Measurements from ENCODE around the gene C16orf89.

The C16orf89 gene

DNA sequence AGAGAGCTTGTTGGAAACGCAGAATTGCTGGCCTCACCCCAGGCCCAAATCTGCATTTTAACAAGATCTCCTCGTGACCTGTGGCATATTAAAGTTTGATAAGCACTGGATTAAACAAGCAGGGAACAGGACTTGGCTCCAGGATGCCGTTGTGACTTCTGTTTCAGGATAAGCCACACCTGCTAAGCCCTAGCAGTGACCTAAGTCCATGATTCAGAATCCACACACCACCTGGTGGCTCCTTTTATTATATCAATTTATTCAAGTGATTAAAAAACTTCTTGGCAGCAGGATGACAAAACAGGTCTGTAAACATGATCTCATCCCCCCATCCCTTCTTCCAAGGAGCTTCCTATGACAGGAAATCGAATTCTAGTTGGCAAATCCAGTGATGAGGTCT, 41.1 kb downstream of the C16orf89 start:
- H3K79me1 ChIP-seq (replicated peaks; ENCODE audit: low read length, poor library complexity, severe bottlenecking), result no peaks in the 10 kb centered on the region
- no peaks in the 10 kb centered on the region for H3K9me3 ChIP-seq (ENCODE audit: control insufficient read depth, low read length)
- no peaks in the 10 kb centered on the region for H3K4me1 ChIP-seq (ENCODE audit: control insufficient read depth, insufficient read depth, low read depth, low read length)
- peaks cover 10 to 29% of the 10 kb centered on the region in 2 experiments for H3K27me3 ChIP-seq (ENCODE audit: control insufficient read depth in 1 of 2, insufficient read depth in 1 of 2, low read length in 2 of 2)
- no peak overlapping the region for H2AK5ac ChIP-seq (ENCODE audit: low read length, severe bottlenecking)
- WGBS, result 88% methylated on average over 4 of the region's 4 CpGs
- no peak overlapping the region for H3K9ac ChIP-seq (ENCODE audit: low read length)
- no peak overlapping the region for H2BK15ac ChIP-seq (ENCODE audit: low read depth, poor library complexity, severe bottlenecking)
- no peak overlapping the region for H3K4me3 ChIP-seq (ENCODE audit: insufficient read depth in 1 of 2, low read depth in 1 of 2, low read length in 2 of 2)
- H3K18ac ChIP-seq (ENCODE audit: low read depth in 1 of 2, low read length in 2 of 2), result no peak overlapping the region
- no peak overlapping the region for H3K27ac ChIP-seq (ENCODE audit: low read length, poor library complexity, severe bottlenecking)
- no peak overlapping the region for H2BK12ac ChIP-seq (ENCODE audit: low read length in 2 of 2)
- H2BK5ac ChIP-seq (ENCODE audit: low read depth, low read length, poor library complexity, severe bottlenecking), result no peak overlapping the region
- H3K36me3 ChIP-seq (ENCODE audit: control insufficient read depth in 1 of 2, insufficient read depth in 2 of 2, low read depth in 1 of 2, low read length in 2 of 2), result peaks cover 15 to 30% of the 10 kb centered on the region in 2 experiments
- H3K4ac ChIP-seq (ENCODE audit: low read depth in 1 of 2, low read length in 2 of 2), result no peak overlapping the region
- no peak overlapping the region for H3K14ac ChIP-seq (ENCODE audit: low read length in 2 of 2)
- H3K4me2 ChIP-seq (ENCODE audit: low read length, poor library complexity, severe bottlenecking), result no peak overlapping the region
- no peak overlapping the region for H4K8ac ChIP-seq (ENCODE audit: low read length)
- no peak overlapping the region for H3K23ac ChIP-seq (ENCODE audit: low read length in 2 of 2)
- H4K91ac ChIP-seq (ENCODE audit: low read length), result no peak overlapping the region
- no peak overlapping the region for H2BK120ac ChIP-seq (ENCODE audit: low read depth, low read length)
- no peak overlapping the region for H2AFZ ChIP-seq (ENCODE audit: low read depth, low read length)
- no peak for DNase-seq

DNA sequence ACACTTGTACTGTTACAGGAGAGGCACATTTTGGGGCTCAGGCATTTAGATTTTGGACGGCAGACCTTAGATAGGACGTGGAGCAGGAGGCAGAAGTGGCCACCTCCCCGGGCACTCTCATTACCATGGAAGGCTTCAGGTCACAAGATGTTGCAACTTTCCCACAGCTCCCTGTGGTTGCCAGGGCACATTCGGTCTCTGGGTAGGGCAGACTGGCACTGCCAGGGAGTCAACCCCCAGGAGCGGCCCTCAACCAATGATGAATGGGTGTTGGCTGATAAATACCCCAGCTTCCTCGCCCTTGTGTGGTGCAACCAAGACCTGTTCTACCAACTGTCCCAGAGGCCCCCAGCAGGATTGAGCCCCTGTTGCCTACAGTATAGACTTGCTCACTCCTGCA, 43.2 kb downstream of the C16orf89 start:
- Histone ChIP-seq H2AK5ac (ENCODE audit: low read length, severe bottlenecking) (no peak overlapping the region), H2BK12ac (ENCODE audit: low read length in 2 of 2) (no peak overlapping the region), H3K9me3 (ENCODE audit: control insufficient read depth, low read length) (no peaks in the 10 kb centered on the region), H3K4me2 (ENCODE audit: low read length, poor library complexity, severe bottlenecking) (no peak overlapping the region), H3K14ac (ENCODE audit: low read length in 2 of 2) (no peak overlapping the region), H3K4me3 (ENCODE audit: insufficient read depth in 1 of 2, low read depth in 1 of 2, low read length in 2 of 2) (no peak overlapping the region), H2BK120ac (ENCODE audit: low read depth, low read length) (no peak overlapping the region), H3K18ac (ENCODE audit: low read depth in 1 of 2, low read length in 2 of 2) (no peak overlapping the region), H3K4me1 (ENCODE audit: control insufficient read depth, insufficient read depth, low read depth, low read length) (no peaks in the 10 kb centered on the region), H2BK5ac (ENCODE audit: low read depth, low read length, poor library complexity, severe bottlenecking) (no peak overlapping the region), H2BK15ac (ENCODE audit: low read depth, poor library complexity, severe bottlenecking) (no peak overlapping the region), H3K9ac (ENCODE audit: low read length) (no peak overlapping the region), H4K91ac (ENCODE audit: low read length) (no peak overlapping the region), H2AFZ (ENCODE audit: low read depth, low read length) (no peak overlapping the region), H3K79me1 (replicated peaks; ENCODE audit: low read length, poor library complexity, severe bottlenecking) (no peaks in the 10 kb centered on the region), H3K27me3 (ENCODE audit: control insufficient read depth in 1 of 2, insufficient read depth in 1 of 2, low read length in 2 of 2) (peaks cover 13 to 41% of the 10 kb centered on the region in 2 experiments), H3K27ac (ENCODE audit: low read length, poor library complexity, severe bottlenecking) (no peak overlapping the region), H3K4ac (ENCODE audit: low read depth in 1 of 2, low read length in 2 of 2) (no peak overlapping the region), H3K23ac (ENCODE audit: low read length in 2 of 2) (no peak overlapping the region), H4K8ac (ENCODE audit: low read length) (no peak overlapping the region), H3K36me3 (ENCODE audit: control insufficient read depth in 1 of 2, insufficient read depth in 2 of 2, low read depth in 1 of 2, low read length in 2 of 2) (peaks cover 10 to 15% of the 10 kb centered on the region in 2 experiments)
- 94% methylated on average over 6 of the region's 6 CpGs for WGBS
- no peak for DNase-seq

DNA sequence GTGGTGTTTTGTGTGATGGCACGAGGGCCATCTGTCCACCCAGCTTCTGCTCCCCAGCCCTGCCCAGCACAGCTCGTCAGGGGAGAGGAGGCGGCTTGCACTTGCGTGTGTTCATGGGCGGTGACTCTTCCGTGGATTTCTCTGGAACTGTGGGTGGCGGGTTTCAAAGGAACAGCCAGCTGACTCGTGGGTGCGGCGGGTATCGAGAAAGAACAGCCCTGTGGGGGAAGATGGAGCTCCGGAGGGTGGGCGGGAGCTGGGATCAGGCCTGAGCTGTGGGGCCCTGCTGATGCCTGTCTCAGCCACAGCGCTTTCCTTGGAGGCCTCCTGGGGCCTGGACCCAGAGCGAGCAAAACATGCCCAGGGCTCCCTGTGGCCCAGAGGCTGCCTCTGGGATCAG, 45.2 kb downstream of the C16orf89 start:
- Histone ChIP-seq H3K4ac (ENCODE audit: low read depth in 1 of 2, low read length in 2 of 2) (no peak overlapping the region), H3K23ac (ENCODE audit: low read length in 2 of 2) (no peak overlapping the region)

DNA sequence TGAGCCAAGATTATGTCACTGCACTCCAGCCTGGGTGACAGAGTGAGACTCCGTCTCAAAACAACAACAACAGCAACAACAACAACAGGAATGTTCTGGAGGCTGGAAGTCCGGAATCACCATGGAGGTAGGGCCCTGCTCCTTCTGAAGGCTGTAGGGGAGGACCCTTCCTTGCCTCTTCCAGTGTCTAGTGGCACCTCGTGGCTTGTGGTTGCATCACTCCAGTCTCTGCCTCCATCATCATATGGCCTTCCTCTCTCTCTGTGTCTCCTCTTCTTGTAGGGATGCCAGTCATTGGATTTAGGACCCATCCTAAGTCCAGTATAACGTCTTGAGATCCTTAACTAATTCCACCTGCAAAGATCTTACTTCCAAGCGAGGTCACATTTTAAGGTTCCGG, 46.0 kb downstream of the C16orf89 start:
- Histone ChIP-seq H2BK5ac (ENCODE audit: low read depth, low read length, poor library complexity, severe bottlenecking) (no peak overlapping the region), H4K91ac (ENCODE audit: low read length) (no peak overlapping the region), H3K4me3 (ENCODE audit: insufficient read depth in 1 of 2, low read depth in 1 of 2, low read length in 2 of 2) (no peak overlapping the region), H3K27me3 (ENCODE audit: control insufficient read depth in 1 of 2, insufficient read depth in 1 of 2, low read length in 2 of 2) (peaks cover 24 to 59% of the 10 kb centered on the region in 2 experiments), H3K4me2 (ENCODE audit: low read length, poor library complexity, severe bottlenecking) (no peak overlapping the region), H3K36me3 (ENCODE audit: control insufficient read depth in 1 of 2, insufficient read depth in 2 of 2, low read depth in 1 of 2, low read length in 2 of 2) (peaks cover 0 to 5% of the 10 kb centered on the region in 2 experiments), H2AFZ (ENCODE audit: low read depth, low read length) (no peak overlapping the region), H3K27ac (ENCODE audit: low read length, poor library complexity, severe bottlenecking) (no peak overlapping the region), H2BK120ac (ENCODE audit: low read depth, low read length) (no peak overlapping the region), H3K4me1 (ENCODE audit: control insufficient read depth, insufficient read depth, low read depth, low read length) (no peaks in the 10 kb centered on the region), H3K18ac (ENCODE audit: low read depth in 1 of 2, low read length in 2 of 2) (no peak overlapping the region), H3K14ac (ENCODE audit: low read length in 2 of 2) (no peak overlapping the region), H3K23ac (ENCODE audit: low read length in 2 of 2) (no peak overlapping the region), H3K4ac (ENCODE audit: low read depth in 1 of 2, low read length in 2 of 2) (no peak overlapping the region), H4K8ac (ENCODE audit: low read length) (no peak overlapping the region), H2BK12ac (ENCODE audit: low read length in 2 of 2) (no peak overlapping the region), H3K9me3 (ENCODE audit: control insufficient read depth, low read length) (no peaks in the 10 kb centered on the region), H2BK15ac (ENCODE audit: low read depth, poor library complexity, severe bottlenecking) (no peak overlapping the region), H2AK5ac (ENCODE audit: low read length, severe bottlenecking) (no peak overlapping the region), H3K79me1 (replicated peaks; ENCODE audit: low read length, poor library complexity, severe bottlenecking) (no peaks in the 10 kb centered on the region), H3K9ac (ENCODE audit: low read length) (no peak overlapping the region)
- DNase-seq, result no peak
- WGBS, result 84% methylated on average over 6 of the region's 6 CpGs

More for the DNA sequence above, 45.2 kb downstream of the C16orf89 start:
- H4K91ac ChIP-seq (ENCODE audit: low read length), result no peak overlapping the region
- H3K4me3 ChIP-seq (ENCODE audit: insufficient read depth in 1 of 2, low read depth in 1 of 2, low read length in 2 of 2), result no peak overlapping the region
- H2BK120ac ChIP-seq (ENCODE audit: low read depth, low read length), result no peak overlapping the region
- H3K9me3 ChIP-seq (ENCODE audit: control insufficient read depth, low read length), result no peaks in the 10 kb centered on the region
- H3K27me3 ChIP-seq (ENCODE audit: control insufficient read depth in 1 of 2, insufficient read depth in 1 of 2, low read length in 2 of 2), result peaks cover 24 to 59% of the 10 kb centered on the region in 2 experiments
- H2AK5ac ChIP-seq (ENCODE audit: low read length, severe bottlenecking), result no peak overlapping the region
- H4K8ac ChIP-seq (ENCODE audit: low read length), result no peak overlapping the region
- no peaks in the 10 kb centered on the region for H3K4me1 ChIP-seq (ENCODE audit: control insufficient read depth, insufficient read depth, low read depth, low read length)
- H3K9ac ChIP-seq (ENCODE audit: low read length), result no peak overlapping the region
- no peak overlapping the region for H3K4me2 ChIP-seq (ENCODE audit: low read length, poor library complexity, severe bottlenecking)
- H3K27ac ChIP-seq (ENCODE audit: low read length, poor library complexity, severe bottlenecking), result no peak overlapping the region
- no peak overlapping the region for H3K14ac ChIP-seq (ENCODE audit: low read length in 2 of 2)
- H2BK15ac ChIP-seq (ENCODE audit: low read depth, poor library complexity, severe bottlenecking), result no peak overlapping the region
- H2BK5ac ChIP-seq (ENCODE audit: low read depth, low read length, poor library complexity, severe bottlenecking), result no peak overlapping the region
- no peak overlapping the region for H3K18ac ChIP-seq (ENCODE audit: low read depth in 1 of 2, low read length in 2 of 2)
- no peak overlapping the region for H2AFZ ChIP-seq (ENCODE audit: low read depth, low read length)
- H3K36me3 ChIP-seq (ENCODE audit: control insufficient read depth in 1 of 2, insufficient read depth in 2 of 2, low read depth in 1 of 2, low read length in 2 of 2), result peaks cover 8 to 10% of the 10 kb centered on the region in 2 experiments
- WGBS, result 82% methylated on average over 15 of the region's 15 CpGs
- H2BK12ac ChIP-seq (ENCODE audit: low read length in 2 of 2), result no peak overlapping the region
- no peaks in the 10 kb centered on the region for H3K79me1 ChIP-seq (replicated peaks; ENCODE audit: low read length, poor library complexity, severe bottlenecking)
- DNase-seq, result no peak

Data from mesenchymal stem cell (in vitro differentiated cells and primary cell).